ENCODE results near the gene BBS1.
"Not testable (repeated sequence)": the region's sequence is repeated elsewhere in the genome, so short reads cannot be mapped to it uniquely, and the experiment has no call there.

Gene BBS1

DNA sequence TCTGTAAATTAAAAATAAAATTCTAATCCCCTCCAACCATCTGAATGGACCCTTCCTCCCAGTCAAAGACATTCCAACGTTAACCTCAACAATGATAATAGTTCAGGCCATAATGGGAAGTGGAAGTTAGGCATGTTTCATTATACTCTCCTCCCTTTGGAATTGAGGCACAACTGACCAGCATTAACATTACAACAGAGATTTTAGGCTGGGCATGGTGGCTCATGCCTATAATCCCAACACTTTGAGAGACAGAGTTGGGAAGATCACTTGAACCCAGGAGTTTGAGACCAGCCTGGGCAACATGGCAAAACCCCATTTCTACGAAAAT lies 60.4 kb downstream of the BBS1 start:
- DNase-seq (ENCODE audit: low read depth in 2 of 2), result no peak

- DNase-seq (ENCODE audit: low read depth in 2 of 2), result peak; percentile 45 to 75
These were observed 68.7 kb downstream of the BBS1 start for GRCh38 chr11:66579017-66579606.

- DNase-seq (ENCODE audit: low read depth in 2 of 2), result no peak
These were observed 70.4 kb downstream of the BBS1 start for GRCh38 chr11:66580803-66581202.

GRCh38 chr11:66581261-66581660 lies 70.8 kb downstream of the BBS1 start:
- DNase-seq (ENCODE audit: low read depth in 2 of 2), result no peak

GRCh38 chr11:66582565-66583147 lies 72.2 kb downstream of the BBS1 start:
- not testable (repeated sequence) for DNase-seq (ENCODE audit: low read depth in 2 of 2)
